ENCODE measurements around the gene SLCO2A1. TPM values are rescaled to one million over a fixed set of nuclear protein-coding genes. Genes with fewer than 3 reads are reported as not detected.
A peak's percentile ranks its signal among the peaks of the same experiment; 100 is the strongest.

Gene SLCO2A1
- total and polyA plus RNA-seq, 2 donors (not counting 1 experiment from before 2014, with no cell fraction given), result under 0.01 to 0.12 TPM

- DNase-seq (ENCODE audit: low read depth in 2 of 2), result no peak
- H2AFZ ChIP-seq (ENCODE audit: low read length), result no peak overlapping the region
- no peak overlapping the region for H3K4me2 ChIP-seq (ENCODE audit: extremely low read depth, insufficient read depth, low read length)
- TF ChIP-seq EZH2 (IDR thresholded peaks at IDR 0.05; ENCODE audit: low read length, missing control alignments) (no peak), CTCF (conservative IDR thresholded peaks at IDR 0.05 in 1 of 2, IDR thresholded peaks at IDR 0.05 in 1 of 2; ENCODE audit: low read depth in 1 of 2, low read length in 2 of 2) (no peak)
- H3K9me3 ChIP-seq (ENCODE audit: control insufficient read depth, insufficient read depth, low read depth, low read length), result no peaks in the 10 kb centered on the region
- no peaks in the 10 kb centered on the region for H3K36me3 ChIP-seq (ENCODE audit: control insufficient read depth, insufficient read depth, low read length)
- H3K4me1 ChIP-seq (ENCODE audit: control insufficient read depth, extremely low read depth, insufficient read depth, low read length), result no peaks in the 10 kb centered on the region
- H3K4me3 ChIP-seq (replicated peaks in 1 of 4; ENCODE audit: control extremely low read depth in 1 of 4, insufficient read depth in 1 of 4, low read depth in 3 of 4, low read length in 4 of 4), result no peak overlapping the region
- H3K27me3 ChIP-seq (ENCODE audit: control insufficient read depth, insufficient read depth, low read length), result no peaks in the 10 kb centered on the region
- H4K20me1 ChIP-seq (ENCODE audit: control insufficient read depth, extremely low read depth, insufficient read depth, low read length), result no peaks in the 10 kb centered on the region
- no peak overlapping the region for H3K9ac ChIP-seq (ENCODE audit: insufficient read depth, low read length)
- no peaks in the 10 kb centered on the region for H3K79me2 ChIP-seq (ENCODE audit: control insufficient read depth, insufficient read depth, low read length)
- H3K27ac ChIP-seq (ENCODE audit: insufficient read depth, low read length), result no peak overlapping the region
Observed at GRCh38 chr3:133931084-133931483, 98.6 kb downstream of the SLCO2A1 start.

DNA sequence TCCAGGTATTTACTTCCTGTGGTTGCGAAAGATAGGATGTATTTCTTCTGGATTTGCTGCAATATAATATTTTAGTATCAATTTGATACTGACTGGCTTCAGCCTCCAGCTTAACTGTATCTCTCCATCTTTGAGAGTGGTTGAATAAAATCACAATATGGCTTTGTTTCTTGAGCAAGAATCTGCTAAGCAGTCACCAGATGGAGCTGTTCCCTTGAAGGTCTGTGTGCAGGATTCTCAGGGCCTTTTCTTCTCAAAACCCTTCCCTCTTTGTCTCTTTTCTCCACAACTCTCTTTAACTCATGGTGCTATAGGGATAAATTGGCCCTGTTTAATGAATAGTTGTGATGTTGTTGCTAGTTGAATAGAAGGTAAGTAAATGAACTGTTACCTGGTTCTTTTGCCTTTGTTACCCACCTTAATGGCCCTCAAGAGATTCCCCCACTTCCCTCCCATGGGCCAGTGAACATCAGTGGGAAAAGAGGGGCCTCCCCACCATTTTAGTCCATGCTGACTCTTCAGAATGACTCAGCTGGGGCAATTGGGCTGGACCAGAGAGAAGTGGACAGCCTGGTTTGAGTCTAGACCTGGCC lies 99.3 kb downstream of the SLCO2A1 start:
- Histone ChIP-seq H3K4me1 (ENCODE audit: control insufficient read depth, extremely low read depth, insufficient read depth, low read length) (no peaks in the 10 kb centered on the region), H3K4me2 (ENCODE audit: extremely low read depth, insufficient read depth, low read length) (no peak overlapping the region), H3K79me2 (ENCODE audit: control insufficient read depth, insufficient read depth, low read length) (no peaks in the 10 kb centered on the region), H3K27ac (ENCODE audit: insufficient read depth, low read length) (no peak overlapping the region), H3K9ac (ENCODE audit: insufficient read depth, low read length) (no peak overlapping the region), H3K27me3 (ENCODE audit: control insufficient read depth, insufficient read depth, low read length) (no peaks in the 10 kb centered on the region), H4K20me1 (ENCODE audit: control insufficient read depth, extremely low read depth, insufficient read depth, low read length) (no peaks in the 10 kb centered on the region), H3K9me3 (ENCODE audit: control insufficient read depth, insufficient read depth, low read depth, low read length) (no peaks in the 10 kb centered on the region), H2AFZ (ENCODE audit: low read length) (no peak overlapping the region), H3K4me3 (replicated peaks in 1 of 4; ENCODE audit: control extremely low read depth in 1 of 4, insufficient read depth in 1 of 4, low read depth in 3 of 4, low read length in 4 of 4) (no peak overlapping the region), H3K36me3 (ENCODE audit: control insufficient read depth, insufficient read depth, low read length) (no peaks in the 10 kb centered on the region)
- TF ChIP-seq EZH2 (IDR thresholded peaks at IDR 0.05; ENCODE audit: low read length, missing control alignments), result no peak
- TF ChIP-seq CTCF (conservative IDR thresholded peaks at IDR 0.05 in 1 of 2, IDR thresholded peaks at IDR 0.05 in 1 of 2; ENCODE audit: low read depth in 1 of 2, low read length in 2 of 2), result peak; percentile 84 to 87
- DNase-seq (ENCODE audit: low read depth in 2 of 2), result peak; percentile 70 to 90

- no peaks in the 10 kb centered on the region for H3K79me2 ChIP-seq (ENCODE audit: control insufficient read depth, insufficient read depth, low read length)
- no peak overlapping the region for H2AFZ ChIP-seq (ENCODE audit: low read length)
- no peaks in the 10 kb centered on the region for H3K9me3 ChIP-seq (ENCODE audit: control insufficient read depth, insufficient read depth, low read depth, low read length)
- no peaks in the 10 kb centered on the region for H3K27me3 ChIP-seq (ENCODE audit: control insufficient read depth, insufficient read depth, low read length)
- no peaks in the 10 kb centered on the region for H4K20me1 ChIP-seq (ENCODE audit: control insufficient read depth, extremely low read depth, insufficient read depth, low read length)
- no peaks in the 10 kb centered on the region for H3K36me3 ChIP-seq (ENCODE audit: control insufficient read depth, insufficient read depth, low read length)
- no peak overlapping the region for H3K4me3 ChIP-seq (replicated peaks in 1 of 4; ENCODE audit: control extremely low read depth in 1 of 4, insufficient read depth in 1 of 4, low read depth in 3 of 4, low read length in 4 of 4)
- no peaks in the 10 kb centered on the region for H3K4me1 ChIP-seq (ENCODE audit: control insufficient read depth, extremely low read depth, insufficient read depth, low read length)
- no peak overlapping the region for H3K4me2 ChIP-seq (ENCODE audit: extremely low read depth, insufficient read depth, low read length)
- TF ChIP-seq EZH2 (IDR thresholded peaks at IDR 0.05; ENCODE audit: low read length, missing control alignments) (no peak), CTCF (conservative IDR thresholded peaks at IDR 0.05 in 1 of 2, IDR thresholded peaks at IDR 0.05 in 1 of 2; ENCODE audit: low read depth in 1 of 2, low read length in 2 of 2) (no peak)
- no peak overlapping the region for H3K27ac ChIP-seq (ENCODE audit: insufficient read depth, low read length)
- H3K9ac ChIP-seq (ENCODE audit: insufficient read depth, low read length), result no peak overlapping the region
- no peak for DNase-seq (ENCODE audit: low read depth in 2 of 2)
Observed at GRCh38 chr3:133928903-133929607, 100.7 kb downstream of the SLCO2A1 start.

Measured in fibroblast of lung (primary cell).